ENCODE results near the gene PTPRN2.
"Not testable (repeated sequence)": the region's sequence is repeated elsewhere in the genome, so short reads cannot be mapped to it uniquely, and the experiment has no call there.

Gene PTPRN2

DNA sequence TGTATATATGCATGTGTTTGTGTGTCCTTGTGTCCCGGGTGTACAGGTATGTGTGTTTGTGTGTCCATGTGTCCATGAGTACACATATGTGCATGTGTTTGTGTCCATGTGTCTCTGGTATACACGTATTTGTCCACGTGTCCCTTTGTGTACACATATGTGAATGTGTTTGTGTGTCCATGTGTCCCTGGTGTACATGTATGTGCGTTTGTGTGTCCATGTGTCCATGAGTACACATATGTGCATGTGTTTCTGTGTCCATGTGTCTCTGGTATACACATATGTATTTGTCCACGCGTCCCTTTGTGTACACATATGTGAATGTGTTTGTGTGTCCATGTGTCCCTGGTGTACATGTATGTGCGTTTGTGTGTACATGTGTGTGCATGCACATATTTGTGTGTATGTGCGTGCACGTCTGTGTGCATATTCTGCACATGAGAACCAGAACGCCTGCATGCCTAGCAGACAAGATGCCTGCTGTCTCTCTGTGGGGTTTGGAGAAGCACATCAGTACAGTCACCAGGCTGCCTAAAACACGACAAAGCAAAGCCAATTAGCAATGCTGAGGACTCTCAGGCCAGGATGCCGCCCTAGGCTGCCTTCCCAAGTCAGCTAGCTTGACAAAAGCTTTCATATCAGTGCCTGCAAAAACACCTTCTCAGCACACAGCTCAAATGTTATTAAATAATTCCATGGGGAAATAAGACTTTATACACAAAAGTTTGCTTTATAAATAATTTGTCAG, 327.8 kb downstream of the PTPRN2 start:
- no peak for DNase-seq (ENCODE audit: low read depth in 2 of 2, low spot score in 1 of 2)

DNA sequence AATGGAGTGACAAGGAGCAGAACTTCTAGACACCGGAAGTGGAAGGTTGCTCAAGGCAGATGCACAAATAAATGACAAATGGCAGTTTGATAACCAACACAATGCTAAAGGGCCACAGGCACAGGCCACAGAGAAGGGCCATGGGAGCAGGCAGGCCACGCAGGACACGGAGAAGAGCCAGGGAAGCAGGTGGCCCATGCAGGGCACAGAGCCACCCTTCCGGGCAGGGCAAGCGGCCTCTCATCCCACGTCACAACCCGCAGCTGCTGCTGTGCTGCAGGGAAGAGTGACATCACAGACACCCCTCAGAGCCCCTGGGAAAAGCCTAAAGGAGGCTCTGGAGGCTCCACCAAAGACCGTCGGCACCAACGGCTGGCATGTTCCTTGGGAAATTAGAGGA, 328.5 kb downstream of the PTPRN2 start:
- DNase-seq (ENCODE audit: low read depth in 2 of 2, low spot score in 1 of 2) = no peak

DNA sequence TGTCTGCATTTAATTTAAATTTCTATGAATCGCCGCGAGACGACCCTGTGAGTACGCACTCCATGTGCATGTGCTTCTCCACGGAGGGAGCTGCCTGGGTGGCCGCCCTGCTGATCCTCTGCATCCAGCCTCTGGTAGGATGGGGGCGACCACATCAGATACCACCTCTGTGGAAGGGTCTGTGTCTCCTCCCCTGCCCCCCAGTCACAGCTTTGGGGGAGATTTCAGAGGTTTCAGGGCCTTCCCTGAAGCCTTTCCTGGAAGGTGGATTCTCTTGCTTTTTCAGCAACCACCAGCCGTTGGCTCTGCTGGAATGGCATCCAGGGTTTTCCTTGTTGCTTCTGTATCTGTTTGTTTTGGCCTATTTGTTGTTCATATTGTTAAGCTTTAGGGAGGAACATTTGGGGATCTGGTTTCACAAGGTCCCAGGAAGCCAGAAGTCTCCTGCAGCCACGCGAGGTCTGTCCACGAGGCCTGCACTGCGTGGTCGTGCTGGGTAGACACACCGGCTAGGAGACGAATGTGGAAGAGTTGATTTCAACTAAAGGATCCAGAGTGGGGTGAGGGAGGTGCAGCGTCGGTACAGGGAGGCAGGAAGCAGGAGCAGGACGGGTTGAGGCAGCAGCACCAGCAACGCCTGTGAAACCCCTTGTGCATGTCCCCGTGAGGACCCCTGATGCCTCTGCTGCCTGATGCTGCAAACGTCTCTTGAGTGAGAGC, 329.1 kb downstream of the PTPRN2 start:
- no peak for DNase-seq (ENCODE audit: low read depth in 2 of 2, low spot score in 1 of 2)

DNA sequence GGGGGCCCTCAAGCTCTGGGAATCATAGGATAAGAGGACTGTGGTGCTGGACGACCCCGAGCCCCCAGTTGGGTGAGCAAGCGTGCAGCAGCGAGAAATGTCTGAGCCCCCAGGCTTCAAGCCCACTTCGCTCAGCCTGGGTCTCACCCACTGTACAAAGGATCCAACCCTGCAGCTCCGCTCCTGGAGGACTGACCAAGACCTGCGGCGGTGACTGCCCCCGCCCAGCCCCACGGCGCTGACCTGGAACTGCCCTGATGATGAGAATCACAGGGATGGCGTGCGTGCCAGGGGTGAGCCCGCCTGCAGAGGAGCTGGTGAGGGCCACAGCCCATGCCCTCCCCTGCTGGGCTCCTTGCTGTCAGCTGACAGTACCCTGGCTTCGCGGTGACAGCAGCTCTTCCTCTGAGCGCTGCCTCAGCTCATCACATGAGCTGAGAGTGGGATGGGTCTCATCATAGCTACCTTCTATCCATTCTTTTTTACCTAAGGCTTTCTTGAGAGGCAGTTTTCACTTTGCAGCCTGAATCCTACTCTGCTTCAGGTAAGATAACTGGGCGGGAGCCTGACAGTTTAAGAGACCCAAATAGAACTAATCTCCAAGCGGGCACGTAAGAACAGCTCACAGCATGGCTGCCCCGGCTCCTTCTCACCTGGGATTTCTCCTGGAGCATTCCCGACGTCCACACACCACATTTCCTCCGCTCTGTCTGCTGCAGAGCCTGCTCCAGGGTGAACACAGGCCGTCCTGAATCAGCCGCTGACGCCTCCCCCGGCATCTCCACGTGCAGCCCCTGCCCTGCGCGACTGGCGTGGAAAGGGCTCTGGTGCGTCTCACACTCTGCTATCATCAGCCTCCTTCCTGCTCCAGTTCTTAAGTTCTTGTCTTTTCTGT, 329.9 kb downstream of the PTPRN2 start:
- no peak for DNase-seq (ENCODE audit: low read depth in 2 of 2, low spot score in 1 of 2)

DNA sequence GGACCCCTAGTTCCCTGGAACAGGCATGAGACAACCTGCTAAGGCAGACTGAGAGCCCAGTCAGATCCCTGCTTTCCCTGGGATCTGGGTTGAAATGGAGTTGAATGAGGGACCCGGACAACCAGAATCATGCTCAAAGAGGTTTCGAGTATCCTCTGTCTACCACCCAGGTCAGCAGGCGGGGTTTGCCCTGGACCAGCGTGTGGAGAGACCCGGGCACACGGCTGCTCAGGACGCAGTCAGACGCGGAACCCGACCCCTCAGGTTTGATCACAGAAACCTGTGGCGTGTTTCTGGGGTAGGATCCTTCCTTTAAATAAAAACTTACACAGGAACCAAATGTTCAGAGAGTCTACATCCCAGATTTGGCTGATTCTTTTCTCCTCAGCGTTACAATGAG, 330.6 kb downstream of the PTPRN2 start:
- DNase-seq (ENCODE audit: low read depth in 2 of 2, low spot score in 1 of 2) = no peak

DNA sequence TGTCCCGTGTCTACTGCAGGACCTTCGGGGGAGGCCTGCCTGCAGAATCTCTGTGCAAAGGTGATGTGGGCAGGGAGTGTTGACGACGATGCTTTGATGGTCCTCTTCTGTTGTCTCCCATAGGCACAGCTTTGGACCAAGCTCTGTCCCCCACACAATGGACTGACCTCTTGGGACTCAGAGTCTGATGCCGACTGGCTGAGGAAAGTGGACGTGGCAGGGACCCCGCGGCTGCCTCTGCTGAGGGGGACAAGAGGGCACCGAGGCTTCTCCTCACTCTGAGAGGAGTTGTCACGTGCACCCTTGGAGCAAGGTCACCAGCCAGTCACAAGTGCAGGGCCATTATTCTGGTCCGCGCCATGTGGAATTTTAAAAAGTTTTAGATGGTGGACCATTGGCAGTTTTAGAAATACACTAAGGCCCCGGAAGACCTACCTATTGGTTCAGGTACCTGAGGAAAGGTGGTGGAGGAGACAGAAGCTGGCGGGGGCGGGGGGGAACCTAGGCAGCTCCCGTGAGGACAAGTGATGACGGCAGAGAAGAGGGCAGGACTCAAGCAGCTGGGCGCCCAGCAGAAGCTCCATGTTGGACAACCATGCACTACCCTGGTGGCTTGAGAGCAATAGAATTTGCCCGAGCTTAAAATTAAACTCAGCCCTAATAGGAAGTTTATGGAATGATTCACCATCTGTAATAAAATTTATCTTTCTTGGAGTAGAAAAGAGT, 331.4 kb downstream of the PTPRN2 start:
- DNase-seq (ENCODE audit: low read depth in 2 of 2, low spot score in 1 of 2) = no peak

DNA sequence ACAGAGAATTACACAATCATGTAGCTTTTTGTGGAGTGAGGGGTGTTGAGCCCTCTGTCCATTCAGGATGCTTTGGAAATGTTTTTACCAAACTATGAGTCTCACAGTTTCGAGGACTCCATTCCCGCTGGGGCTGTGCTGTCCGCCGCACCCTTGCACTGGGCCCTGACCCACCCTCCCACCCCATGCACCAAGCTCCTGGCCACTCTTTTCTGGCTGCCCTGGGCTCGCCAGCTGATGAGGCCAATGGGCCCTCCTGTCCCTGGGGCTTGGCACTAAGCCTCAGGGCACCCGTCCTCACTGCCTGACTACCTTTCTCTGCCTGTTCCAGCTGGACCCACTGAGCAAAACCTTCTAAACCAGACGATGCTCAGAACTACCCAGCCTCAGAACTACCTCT, 332.1 kb downstream of the PTPRN2 start:
- DNase-seq (ENCODE audit: low read depth in 2 of 2, low spot score in 1 of 2) = no peak

DNA sequence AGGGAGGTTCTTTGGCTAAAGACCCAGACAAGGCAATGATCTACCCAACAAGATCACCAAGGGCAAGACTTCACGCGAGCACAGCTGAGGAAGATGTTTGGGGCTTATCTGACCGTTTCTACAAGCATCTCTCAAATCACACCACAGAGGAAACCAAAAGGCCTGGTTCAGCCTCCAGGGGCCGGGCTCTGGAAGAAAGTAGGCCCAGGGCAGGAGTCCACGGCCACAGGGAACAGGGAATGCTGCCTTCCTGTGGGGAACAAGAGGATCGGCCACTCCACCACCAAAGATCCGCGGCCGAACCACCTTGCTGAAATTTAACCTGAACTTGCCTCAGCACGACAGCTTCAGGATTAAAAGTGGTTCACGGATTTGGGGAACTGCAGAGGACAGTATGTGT, 332.5 kb downstream of the PTPRN2 start:
- no peak for DNase-seq (ENCODE audit: low read depth in 2 of 2, low spot score in 1 of 2)

DNA sequence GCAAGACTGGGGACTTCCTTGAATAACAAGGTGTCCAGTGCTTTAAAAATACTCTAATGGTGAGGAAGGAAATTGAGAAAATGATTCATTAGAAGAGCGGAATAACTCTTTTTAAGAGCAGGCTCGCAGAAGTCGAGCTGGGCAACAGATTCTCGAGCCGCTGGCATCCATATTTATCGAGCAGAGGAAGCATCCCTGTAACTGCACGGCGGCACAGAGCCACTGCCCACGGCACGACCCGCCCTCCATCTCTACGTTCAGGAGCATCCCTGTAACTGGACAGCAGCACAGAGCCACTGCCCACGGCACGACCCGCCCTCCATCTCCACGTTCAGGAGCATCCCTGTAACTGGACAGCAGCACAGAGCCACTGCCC, 334.0 kb downstream of the PTPRN2 start:
- not testable (repeated sequence) for DNase-seq (ENCODE audit: low read depth in 2 of 2, low spot score in 1 of 2)

DNA sequence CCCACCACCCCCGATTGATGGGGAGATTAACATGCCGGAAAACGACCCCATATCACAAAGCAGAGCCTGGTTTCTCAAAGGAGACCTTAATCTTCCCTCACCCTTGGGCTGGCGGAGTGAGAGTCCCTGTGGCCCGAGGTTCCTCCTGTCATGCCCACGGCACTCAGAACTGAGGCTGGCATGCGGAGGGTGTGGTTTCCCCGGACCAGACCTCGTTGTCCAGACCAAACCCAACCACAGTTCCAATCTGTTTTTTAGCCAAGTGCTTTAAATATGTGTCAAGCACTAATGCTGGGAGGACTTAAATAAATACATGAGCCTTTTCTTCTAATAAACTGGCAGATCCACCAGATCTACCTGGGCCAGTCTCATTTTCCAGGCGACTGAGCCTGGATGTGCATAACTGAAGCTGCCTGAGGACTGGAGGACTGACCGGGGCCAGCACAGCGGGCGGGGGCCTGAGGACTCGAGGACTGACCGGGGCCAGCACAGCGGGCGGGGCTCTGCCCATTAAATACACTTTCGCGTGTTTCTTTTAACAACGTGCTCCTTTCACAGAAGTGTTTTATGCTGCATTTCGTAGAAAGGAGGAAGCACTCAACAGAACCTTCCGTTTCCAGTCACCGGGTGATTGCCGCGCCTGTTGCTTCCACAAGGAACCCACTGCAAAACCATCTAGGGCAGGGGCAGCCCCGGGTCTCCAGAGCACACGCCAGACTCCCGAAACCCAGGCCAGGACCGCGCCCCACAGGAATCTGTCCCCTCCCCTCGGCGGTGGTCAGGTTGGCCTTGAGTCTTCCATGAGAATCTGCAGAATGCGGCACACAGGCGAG, 334.6 kb downstream of the PTPRN2 start:
- no peak for DNase-seq (ENCODE audit: low read depth in 2 of 2, low spot score in 1 of 2)

DNA sequence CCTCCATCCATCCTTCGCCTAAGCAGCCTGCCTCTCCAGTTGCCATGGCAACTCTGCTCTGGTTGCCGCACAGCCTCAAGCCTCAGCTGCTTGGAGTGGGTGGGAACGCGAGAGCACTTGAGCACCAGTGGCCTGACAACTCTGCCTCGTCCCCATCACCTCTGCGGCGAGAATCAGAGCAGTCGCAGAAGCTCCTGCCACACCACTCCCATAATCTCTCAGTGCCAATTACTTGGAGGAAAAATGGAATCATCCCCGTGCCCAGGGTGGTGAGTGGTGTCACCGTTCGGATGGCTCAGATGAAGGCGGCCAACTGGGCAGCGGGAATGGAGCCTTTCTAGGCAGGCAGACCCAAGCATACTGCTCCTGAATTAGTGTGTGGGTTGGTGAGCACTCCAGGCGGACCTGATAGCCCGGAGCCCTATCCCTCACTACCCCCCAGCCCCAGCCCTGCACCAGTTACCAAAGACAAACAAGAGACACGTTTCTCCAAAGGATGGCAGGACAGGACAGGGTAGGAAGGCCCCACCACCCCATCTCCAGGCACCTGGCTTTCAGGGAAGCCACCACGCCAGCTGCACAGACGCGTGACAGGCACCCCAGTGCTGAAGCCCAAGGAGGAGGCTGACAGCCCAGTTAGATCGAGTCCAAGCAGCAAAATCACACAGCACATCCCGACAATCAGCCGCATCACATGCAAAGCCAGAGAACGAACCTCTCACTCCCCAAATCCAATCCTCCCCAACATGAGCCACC, 335.4 kb downstream of the PTPRN2 start:
- no peak for DNase-seq (ENCODE audit: low read depth in 2 of 2, low spot score in 1 of 2)

DNA sequence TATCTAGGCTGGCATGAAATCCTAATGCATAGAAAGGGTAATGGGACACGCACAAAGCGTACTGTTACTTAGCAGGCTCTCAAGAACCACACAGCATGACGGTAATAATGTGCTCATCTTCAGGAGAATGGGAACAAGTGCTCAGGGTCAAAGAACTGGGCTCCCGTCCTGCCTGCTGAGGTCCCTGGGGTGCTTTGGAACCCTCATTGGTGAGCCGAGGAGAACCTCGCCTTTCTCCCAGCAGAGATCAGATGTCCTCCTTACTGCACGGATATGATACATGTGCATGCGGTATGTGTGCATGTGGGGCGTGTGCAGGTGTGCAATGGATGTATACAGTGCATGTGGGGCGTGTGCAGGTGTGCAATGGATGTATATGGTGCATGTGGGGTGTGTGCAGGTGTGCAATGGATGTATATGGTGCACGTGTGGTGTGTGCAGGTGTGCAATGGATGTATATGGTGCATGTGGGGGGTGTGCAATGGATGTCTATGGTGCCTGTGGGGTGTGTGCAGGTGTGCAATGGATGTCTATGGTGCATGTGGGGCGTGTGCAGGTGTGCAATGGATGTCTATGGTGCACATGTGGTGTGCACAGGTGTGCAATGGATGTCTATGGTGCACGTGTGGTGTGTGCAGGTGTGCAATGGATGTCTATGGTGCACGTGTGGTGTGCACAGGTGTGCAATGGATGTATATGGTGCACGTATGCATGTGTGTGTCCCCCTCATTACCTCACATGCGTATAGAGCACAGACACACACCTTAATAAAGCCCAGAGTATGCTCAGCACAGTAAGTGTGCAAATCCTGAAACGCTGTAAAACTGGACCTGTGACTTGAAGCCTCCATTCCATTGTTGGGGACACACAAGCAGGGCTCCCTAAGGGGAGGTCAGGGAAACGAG, 336.3 kb downstream of the PTPRN2 start:
- DNase-seq (ENCODE audit: low read depth in 2 of 2, low spot score in 1 of 2) = no peak

DNA sequence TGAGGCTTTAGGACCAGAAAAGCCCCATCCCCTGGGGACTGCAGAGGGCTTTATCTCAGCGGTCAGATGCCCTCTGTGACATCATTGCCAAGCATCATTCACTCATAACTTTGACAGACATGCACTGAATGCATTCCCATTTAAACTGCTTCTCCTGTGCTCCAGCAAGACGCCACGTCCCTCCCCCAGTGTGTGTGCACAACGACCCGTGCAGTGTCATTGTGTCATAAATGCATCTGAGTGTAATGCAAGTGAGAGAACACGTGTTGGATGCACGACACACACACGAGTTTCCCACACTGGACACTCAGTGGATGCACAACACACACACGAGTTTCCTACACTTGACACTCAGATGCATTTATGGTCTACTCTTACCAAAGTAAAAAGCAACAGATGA, 337.9 kb downstream of the PTPRN2 start:
- no peak for DNase-seq (ENCODE audit: low read depth in 2 of 2, low spot score in 1 of 2)

DNA sequence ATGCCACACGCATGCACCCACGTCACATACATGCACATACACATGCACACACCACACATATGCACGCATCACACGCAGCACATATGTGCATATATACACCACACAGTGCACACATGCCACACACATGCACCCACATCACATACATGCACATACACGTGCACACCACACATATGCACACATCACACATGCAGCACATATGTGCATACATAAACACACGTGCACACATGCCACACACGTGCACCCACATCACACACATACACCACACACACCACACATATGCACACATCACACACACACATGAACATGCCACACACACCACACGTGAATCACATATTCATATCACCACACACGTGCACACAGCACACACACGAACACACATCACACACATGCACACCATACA, 338.8 kb downstream of the PTPRN2 start:
- DNase-seq (ENCODE audit: low read depth in 2 of 2, low spot score in 1 of 2) = no peak

DNA sequence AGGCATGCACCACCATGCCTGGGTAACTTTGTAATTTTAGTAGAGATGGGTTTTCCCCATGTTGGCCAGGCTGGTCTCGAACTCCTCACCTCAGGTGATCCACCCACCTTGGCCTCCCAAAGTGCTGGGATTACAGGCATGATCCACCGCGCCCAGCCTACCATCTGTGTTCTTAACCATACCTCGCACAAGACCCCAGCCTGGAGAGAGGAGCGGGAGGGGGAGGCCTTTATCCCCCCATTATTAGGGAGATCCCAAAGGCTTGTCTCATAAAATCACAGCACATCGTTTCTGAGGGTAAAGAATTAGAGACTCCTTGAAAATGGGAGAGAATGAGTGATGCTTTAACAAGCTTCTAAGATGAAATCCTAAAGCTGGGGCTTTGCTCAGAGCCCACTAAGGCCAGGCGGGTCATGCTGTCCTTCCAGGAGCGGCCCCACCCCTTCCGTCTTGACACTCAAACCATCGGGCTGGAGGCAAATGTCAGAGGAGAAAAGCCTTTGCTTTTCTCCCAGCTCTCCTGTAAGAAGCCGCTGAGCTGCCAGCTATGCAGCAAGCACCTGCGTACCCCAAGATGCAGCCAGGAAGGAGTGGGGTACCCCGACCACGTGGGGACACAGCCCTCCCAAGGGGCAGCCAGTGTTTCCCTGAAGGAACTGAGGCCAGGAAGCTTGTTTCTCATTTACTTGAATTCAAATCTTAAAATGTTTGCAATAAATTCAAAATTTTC, 339.7 kb downstream of the PTPRN2 start:
- no peak for DNase-seq (ENCODE audit: low read depth in 2 of 2, low spot score in 1 of 2)

DNA sequence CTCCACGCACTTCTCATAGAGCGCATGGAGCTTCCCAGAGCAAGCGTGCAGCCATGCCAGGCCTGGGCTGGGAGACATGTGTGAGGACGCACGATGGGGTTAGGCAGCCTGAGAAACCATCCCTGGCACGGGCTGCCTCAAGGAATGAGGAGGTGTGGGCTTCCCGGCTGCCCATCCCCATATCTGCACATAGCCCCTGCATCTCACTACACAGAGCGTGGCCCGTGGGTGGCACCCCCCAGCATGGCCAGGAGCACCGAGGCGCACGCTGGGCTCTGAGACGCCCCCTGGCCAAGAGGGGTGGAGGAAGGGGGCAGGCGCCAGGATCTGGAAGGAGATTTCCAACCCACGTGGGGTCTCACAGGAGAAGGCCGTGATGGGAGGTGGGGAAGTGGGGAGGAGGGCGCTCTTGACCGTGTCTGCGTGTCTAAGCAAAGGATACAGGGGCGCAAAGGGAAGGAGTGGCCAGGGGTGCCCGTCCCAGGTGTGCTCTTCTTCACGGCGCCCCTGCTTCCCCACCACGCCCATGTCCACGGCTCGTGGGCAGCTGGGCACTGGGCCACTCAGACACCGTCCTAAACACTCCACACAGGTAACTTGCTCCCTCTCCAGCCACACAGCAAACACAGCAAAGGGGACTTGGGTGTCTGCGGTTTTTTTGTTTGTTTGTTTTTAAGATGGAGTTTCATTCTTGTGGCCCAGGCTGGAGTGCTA, 340.5 kb downstream of the PTPRN2 start:
- no peak for DNase-seq (ENCODE audit: low read depth in 2 of 2, low spot score in 1 of 2)

DNA sequence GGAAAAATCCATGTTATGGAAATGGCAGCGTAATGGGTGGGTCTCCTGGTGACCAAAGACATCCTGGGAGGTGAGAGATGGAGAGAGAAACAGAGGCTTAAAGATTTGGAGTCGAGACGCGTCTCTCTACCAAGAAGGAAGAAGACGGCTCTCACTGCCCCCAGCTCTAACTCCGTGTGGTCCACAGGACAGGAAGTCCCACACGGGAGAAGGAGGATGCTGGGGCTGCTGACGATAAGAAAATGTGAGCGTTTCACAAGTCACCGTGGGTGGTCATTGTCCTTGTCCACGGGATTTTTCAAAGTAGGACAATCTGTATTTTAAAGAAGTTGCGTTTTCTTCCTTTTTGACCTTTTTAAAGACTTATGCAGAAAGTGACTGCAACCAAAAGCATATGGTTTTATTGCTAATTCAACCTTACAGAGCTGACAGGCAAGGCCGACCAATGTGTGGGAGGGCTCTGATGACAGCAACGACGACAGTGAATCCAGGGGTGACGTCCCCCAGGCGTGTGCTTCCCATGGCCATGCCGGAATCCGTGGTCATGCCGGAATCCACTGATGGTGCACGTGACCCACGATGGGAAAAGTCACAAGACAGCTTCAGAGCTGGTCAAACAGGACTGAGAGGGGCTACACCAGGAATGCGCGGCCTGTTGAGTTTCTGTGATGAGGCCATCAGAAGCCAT, 341.2 kb downstream of the PTPRN2 start:
- DNase-seq (ENCODE audit: low read depth in 2 of 2, low spot score in 1 of 2) = no peak

Measured in stimulated activated CD8-positive, alpha-beta memory T cell treated with anti-CD3 and anti-CD28 coated beads, Interleukin-4, amount 100 ng/mL, for 4 hours (primary cell).